NB4 (cell line): ENCODE results near the gene STAM.

Source experiments
- DNase-seq: peaks from one replicate; pipeline ENCODE4 v3.0.0; 2010; ENCODE audit warnings: low read depth
- H3K4me3 ChIP-seq: one replicate; pipeline ENCODE4 v1.5.1; 2011; ENCODE audit warnings: mild to moderate bottlenecking, low read depth, low read length, moderate library complexity
- MYC ChIP-seq: IDR thresholded peaks from 2 replicates; pipeline ENCODE4 v1.6.1; 2011; ENCODE audit warnings: low read depth, low read length
- POLR2A ChIP-seq: IDR thresholded peaks from 2 replicates; pipeline ENCODE4 v1.6.1; 2011; ENCODE audit warnings: mild to moderate bottlenecking; ENCODE audit not compliant: insufficient read length; ENCODE audit errors: extremely low read depth
- TF ChIP-seq, protein P1 (sequence below): IDR thresholded peaks from 2 replicates; pipeline ENCODE4 v1.6.1; 2011; ENCODE audit warnings: low read depth, low read length
- TF ChIP-seq, protein P2 (sequence below): IDR thresholded peaks from one replicate; pipeline ENCODE4 v1.5.1; 2012; ENCODE audit warnings: low read depth, low read length

STAM gene

DNA sequence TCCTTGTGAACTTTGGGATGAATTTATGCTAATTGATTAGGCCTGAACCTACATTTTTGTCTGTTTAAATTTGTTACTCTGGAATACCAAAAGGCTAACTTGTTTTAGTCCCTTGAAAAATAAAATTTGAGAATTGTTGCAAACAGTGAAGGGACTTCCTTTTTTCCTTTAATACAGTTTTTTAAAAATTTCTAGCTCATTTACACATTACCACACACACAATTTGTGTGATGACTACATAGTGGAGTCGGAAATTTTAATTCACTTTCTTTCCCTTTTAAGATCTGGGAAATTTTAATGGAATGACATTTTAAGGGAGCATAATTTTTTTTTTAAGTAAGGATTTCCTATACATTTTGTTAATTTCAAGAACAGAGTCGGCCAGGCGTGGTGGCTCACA is 99.5 kb downstream of the STAM start:
- no peak for DNase-seq
- TF ChIP-seq, protein P1, sequence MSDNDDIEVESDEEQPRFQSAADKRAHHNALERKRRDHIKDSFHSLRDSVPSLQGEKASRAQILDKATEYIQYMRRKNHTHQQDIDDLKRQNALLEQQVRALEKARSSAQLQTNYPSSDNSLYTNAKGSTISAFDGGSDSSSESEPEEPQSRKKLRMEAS: no peak
- TF ChIP-seq, protein P2, sequence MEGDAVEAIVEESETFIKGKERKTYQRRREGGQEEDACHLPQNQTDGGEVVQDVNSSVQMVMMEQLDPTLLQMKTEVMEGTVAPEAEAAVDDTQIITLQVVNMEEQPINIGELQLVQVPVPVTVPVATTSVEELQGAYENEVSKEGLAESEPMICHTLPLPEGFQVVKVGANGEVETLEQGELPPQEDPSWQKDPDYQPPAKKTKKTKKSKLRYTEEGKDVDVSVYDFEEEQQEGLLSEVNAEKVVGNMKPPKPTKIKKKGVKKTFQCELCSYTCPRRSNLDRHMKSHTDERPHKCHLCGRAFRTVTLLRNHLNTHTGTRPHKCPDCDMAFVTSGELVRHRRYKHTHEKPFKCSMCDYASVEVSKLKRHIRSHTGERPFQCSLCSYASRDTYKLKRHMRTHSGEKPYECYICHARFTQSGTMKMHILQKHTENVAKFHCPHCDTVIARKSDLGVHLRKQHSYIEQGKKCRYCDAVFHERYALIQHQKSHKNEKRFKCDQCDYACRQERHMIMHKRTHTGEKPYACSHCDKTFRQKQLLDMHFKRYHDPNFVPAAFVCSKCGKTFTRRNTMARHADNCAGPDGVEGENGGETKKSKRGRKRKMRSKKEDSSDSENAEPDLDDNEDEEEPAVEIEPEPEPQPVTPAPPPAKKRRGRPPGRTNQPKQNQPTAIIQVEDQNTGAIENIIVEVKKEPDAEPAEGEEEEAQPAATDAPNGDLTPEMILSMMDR: no peak
- no peak for TF ChIP-seq POLR2A
- TF ChIP-seq MYC: no peak

DNA sequence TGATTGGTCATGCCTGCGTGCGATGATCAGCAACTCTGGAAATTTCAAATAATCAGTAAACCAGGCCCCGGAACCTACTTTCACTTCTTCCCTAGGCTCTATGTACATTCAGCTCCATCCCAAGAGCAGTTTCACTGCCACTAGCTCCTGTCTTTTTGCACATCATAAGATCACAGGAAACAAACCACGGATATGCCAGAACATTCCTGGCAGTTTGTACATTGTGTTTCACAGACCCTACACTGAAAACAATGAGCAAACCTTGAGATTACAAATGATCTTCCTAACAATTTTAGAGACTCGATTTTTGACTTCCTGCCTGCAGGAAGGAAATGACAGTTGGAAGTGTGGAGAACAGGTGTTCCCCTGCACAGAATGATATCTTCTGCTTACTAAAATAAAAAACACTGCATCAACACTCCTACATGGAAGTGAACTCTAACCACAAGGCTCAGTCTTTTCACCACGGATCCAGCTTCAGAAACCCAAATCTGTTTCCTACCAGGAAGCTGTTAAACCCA is 100.5 kb downstream of the STAM start:
- no peak for DNase-seq
- no peak overlapping the region for H3K4me3 ChIP-seq
- TF ChIP-seq, protein P1: no peak
- TF ChIP-seq, protein P2: no peak
- TF ChIP-seq POLR2A: no peak
- TF ChIP-seq MYC: no peak

More for the DNA sequence above, 99.5 kb downstream of the STAM start:
- H3K4me3 ChIP-seq: no peak overlapping the region

DNA sequence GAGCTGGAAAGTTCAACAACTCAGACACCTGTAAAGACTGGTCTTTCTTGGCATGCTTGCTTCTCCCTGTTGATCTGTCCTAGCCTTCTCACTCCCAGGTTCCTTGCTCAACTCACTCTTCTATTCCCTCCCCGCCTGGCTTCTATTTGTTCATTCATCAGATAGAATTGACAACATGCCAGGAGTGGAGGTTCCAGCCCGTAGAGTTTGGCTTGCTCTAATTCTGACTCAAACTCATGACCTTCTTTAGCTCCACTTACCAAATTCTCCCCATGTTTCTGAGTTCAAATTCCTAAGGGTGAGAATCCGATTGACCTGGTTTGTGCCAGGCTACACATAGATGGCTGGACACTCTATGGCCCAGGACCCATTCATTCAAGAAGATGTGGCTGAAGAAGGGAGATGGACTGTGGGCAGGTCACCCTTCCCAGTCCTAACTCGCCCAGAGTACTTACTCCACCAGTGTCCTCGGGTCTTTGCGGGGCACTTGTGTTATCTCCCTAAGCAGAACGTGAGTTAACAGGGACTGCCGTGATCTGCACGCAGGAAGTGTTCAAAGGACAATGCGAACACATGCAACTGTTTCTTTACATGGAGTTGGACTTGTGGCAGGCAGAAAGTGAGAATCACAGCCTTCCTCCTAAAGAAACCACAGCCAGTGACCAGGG is 104.1 kb downstream of the STAM start:
- no peak overlapping the region for H3K4me3 ChIP-seq
- DNase-seq: no peak
- TF ChIP-seq, protein P1: no peak
- TF ChIP-seq MYC: no peak
- no peak for TF ChIP-seq POLR2A

DNA sequence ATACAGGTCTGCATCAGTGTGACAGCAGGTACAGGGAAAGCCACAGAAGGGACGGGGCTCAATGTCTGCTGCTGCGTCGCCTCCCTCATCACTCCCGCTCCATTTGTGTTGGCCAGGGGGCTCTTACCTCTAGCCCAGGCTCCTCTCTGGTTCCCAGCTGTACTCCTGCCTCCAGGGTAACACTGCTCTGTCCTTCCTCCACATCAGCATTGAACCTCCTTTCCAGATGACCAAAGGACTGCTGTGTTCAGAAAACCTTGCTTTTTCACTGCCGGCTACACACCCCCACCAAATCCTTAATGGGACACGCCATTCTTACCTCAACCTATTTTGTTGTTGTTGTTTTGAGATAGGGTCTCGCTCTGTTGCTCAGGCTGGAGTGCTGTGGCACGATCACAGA is 105.9 kb downstream of the STAM start:
- no peak for DNase-seq
- no peak overlapping the region for H3K4me3 ChIP-seq
- TF ChIP-seq MYC (no peak), POLR2A (no peak)
- TF ChIP-seq, protein P1: no peak
- TF ChIP-seq, protein P2: no peak

DNA sequence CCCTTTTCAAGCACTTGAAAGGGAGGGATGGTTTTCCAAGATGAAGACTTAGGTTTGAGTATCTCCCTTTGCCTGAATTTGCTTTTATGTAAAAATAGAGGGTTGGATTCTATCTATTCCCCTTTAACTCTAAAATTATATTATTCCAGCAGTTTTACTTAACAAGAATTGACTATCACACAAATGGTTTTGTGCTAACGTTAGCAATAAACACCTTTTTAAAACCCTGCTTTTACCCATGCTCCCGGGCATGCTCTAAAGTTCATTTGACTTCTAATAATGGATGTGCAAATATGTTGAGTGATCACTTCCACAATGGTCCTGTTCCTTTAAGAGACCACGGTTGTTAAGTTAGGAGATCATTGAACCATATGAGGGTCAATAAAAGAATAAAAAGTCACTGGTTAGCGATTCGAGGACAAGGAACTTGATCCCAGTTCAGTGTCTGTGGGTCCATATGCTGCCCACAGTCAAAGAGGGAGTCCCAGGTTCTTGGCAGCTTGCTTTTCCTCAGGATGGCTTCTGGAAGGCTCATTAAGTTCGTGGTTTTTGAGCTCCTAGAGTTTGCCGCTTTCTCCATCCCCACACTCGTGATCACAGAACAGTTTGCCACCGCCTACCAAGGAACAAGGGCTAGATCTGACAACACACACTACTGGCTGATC is 108.0 kb downstream of the STAM start, which contains the start of gene TMEM236:
Gene TMEM236 (plus strand): TSS at position 421 of the 665 bp plus-strand sequence. CDS start 95 bp downstream, at position 516.
- TF ChIP-seq, protein P2: no peak
- TF ChIP-seq POLR2A (no peak), MYC (no peak)
- TF ChIP-seq, protein P1: no peak
- H3K4me3 ChIP-seq: no peak within 1 kb of the TSS
- DNase-seq: no peak
